Endothelial cell of umbilical vein (primary cell): ENCODE data around the gene VAPB. TPM values are rescaled to one million over a fixed set of nuclear protein-coding genes. Genes with fewer than 3 reads are reported as not detected.

Source experiments
- BruUV-seq: library from RNA; stranded (reverse); fragments of 400-500 nt; replicated peaks from 2 replicates; lab custom pipeline; 2021; lab: Mats Ljungman, UMichigan
- CTCF ChIA-PET: fragments of 300-600, 350-600 bp; sonication (Branson Sonifier 250); formaldehyde crosslinking; loops from one replicate; lab custom pipeline; 2021; ENCODE audit warnings: antibody characterized with exemption, inconsistent platforms; lab: Charles Lee
- POLR2A ChIA-PET: fragments of 300-600, 350-600 bp; sonication (Branson Sonifier 250); formaldehyde crosslinking; loops from one replicate; lab custom pipeline; 2021; ENCODE audit warnings: antibody characterized with exemption, inconsistent platforms; lab: Charles Lee
- DNase-seq: peaks from one replicate; pipeline ENCODE4 v3.0.0-alpha.2; 2011; ENCODE audit warnings: low read depth, low spot score
- FAIRE-seq: peaks from 2 replicates; lab custom pipeline; 2011; peaks lifted over from hg19 to GRCh38; lab: Jason Lieb, UNC
- H2AFZ ChIP-seq: 2 replicates; pipeline ENCODE4 v1.6.0; 2012; ENCODE audit warnings: low read depth, low read length, control low read depth, inconsistent platforms
- H3K27ac ChIP-seq: 2 replicates; pipeline ENCODE4 v1.5.1; 2011; ENCODE audit warnings: low read depth, mild to moderate bottlenecking, control low read depth, low read length, moderate library complexity; ENCODE audit not compliant: insufficient read depth
- H3K27me3 ChIP-seq, 2 experiments: 2 replicates each; pipeline versions ENCODE4 v1.6.0 to v1.6.1; 2011; ENCODE audit warnings: low read length in 2 of 2, mixed read lengths in 1 of 2; ENCODE audit not compliant: control insufficient read depth in 2 of 2, insufficient read depth in 2 of 2
- H3K36me3 ChIP-seq, 2 experiments: 2 replicates in 1 of 2; 3 replicates in 1 of 2; pipeline ENCODE4 v1.5.1; 2011; ENCODE audit warnings: low read length in 2 of 2, mild to moderate bottlenecking in 1 of 2, moderate library complexity in 1 of 2; ENCODE audit not compliant: control insufficient read depth in 2 of 2, insufficient read depth in 2 of 2; ENCODE audit errors: extremely low read depth in 1 of 2
- H3K4me1 ChIP-seq: 3 replicates; pipeline ENCODE4 v1.5.1; 2011; ENCODE audit warnings: mild to moderate bottlenecking, low read length; ENCODE audit not compliant: control insufficient read depth, insufficient read depth; ENCODE audit errors: extremely low read depth
- H3K4me2 ChIP-seq: 2 replicates; pipeline ENCODE4 v1.6.1; 2011; ENCODE audit warnings: low read length, control low read depth, mixed read lengths; ENCODE audit not compliant: insufficient read depth
- H3K4me3 ChIP-seq, 3 experiments: fragments of 200-600 bp in 1 of 3; sonication (generic), shearing (Covaris generic) in 1 of 3; replicated peaks in 1 of 3; 2 replicates each; pipeline ENCODE4 v1.5.1; 2011 to 2016; ENCODE audit warnings: control low read depth in 3 of 3, low read length in 3 of 3, mild to moderate bottlenecking in 2 of 3, inconsistent platforms in 1 of 3, low read depth in 1 of 3, moderate library complexity in 1 of 3; ENCODE audit not compliant: insufficient read depth in 1 of 3
- H3K79me2 ChIP-seq: 2 replicates; pipeline ENCODE4 v1.6.0; 2012; ENCODE audit warnings: low read length, inconsistent platforms; ENCODE audit not compliant: control insufficient read depth, insufficient read depth
- H3K9ac ChIP-seq: replicated peaks from 2 replicates; pipeline ENCODE3; 2011; ENCODE audit warnings: low read length, control low read depth; ENCODE audit not compliant: insufficient read depth; ENCODE audit errors: extremely low read depth
- H3K9me1 ChIP-seq: replicated peaks from 3 replicates; pipeline ENCODE4 v1.6.0; 2011; ENCODE audit warnings: mild to moderate bottlenecking, low read length; ENCODE audit not compliant: control insufficient read depth, insufficient read depth; ENCODE audit errors: extremely low read depth
- H3K9me3 ChIP-seq: replicated peaks from 2 replicates; pipeline ENCODE4 v1.5.1; 2012; ENCODE audit warnings: low read length, inconsistent platforms; ENCODE audit not compliant: control insufficient read depth, insufficient read depth
- H4K20me1 ChIP-seq: replicated peaks from 2 replicates; pipeline ENCODE3; 2011; ENCODE audit warnings: mild to moderate bottlenecking, low read length; ENCODE audit not compliant: control insufficient read depth, insufficient read depth; ENCODE audit errors: extremely low read depth
- CTCF ChIP-seq, 2 donors: IDR thresholded peaks; 1 replicate in 1 of 2; 2 replicates in 1 of 2; pipeline ENCODE4 v1.5.1; 2011; ENCODE audit warnings: low read length in 2 of 2, mild to moderate bottlenecking in 2 of 2, moderate library complexity in 2 of 2, control low read depth in 1 of 2, inconsistent platforms in 1 of 2, low read depth in 1 of 2; ENCODE audit not compliant: insufficient read depth in 1 of 2; ENCODE audit errors: extremely low read depth in 1 of 2
- EZH2 ChIP-seq: IDR thresholded peaks from 2 replicates; pipeline ENCODE4 v1.6.1; 2012; ENCODE audit warnings: borderline replicate concordance, low read depth, mild to moderate bottlenecking, moderate library complexity, low read length, inconsistent platforms; ENCODE audit not compliant: severe bottlenecking
- FOS ChIP-seq: IDR thresholded peaks from 2 replicates; pipeline ENCODE4 v1.6.1; 2011; ENCODE audit warnings: mild to moderate bottlenecking, low read length, moderate library complexity, borderline replicate concordance; ENCODE audit not compliant: insufficient read depth
- GATA2 ChIP-seq: IDR thresholded peaks from 2 replicates; pipeline ENCODE4 v1.7.0; 2011; ENCODE audit warnings: low read depth, mild to moderate bottlenecking, moderate library complexity, mixed read lengths, low read length; ENCODE audit not compliant: insufficient read length, insufficient read depth
- JUN ChIP-seq: IDR thresholded peaks from 2 replicates; pipeline ENCODE4 v1.6.1; 2011; ENCODE audit warnings: borderline replicate concordance, low read depth; ENCODE audit not compliant: insufficient read length, insufficient read depth
- MAX ChIP-seq: IDR thresholded peaks from 2 replicates; pipeline ENCODE4 v1.6.1; 2011; ENCODE audit not compliant: insufficient read depth, insufficient read length
- MYC ChIP-seq: IDR thresholded peaks from one replicate; pipeline ENCODE4 v1.6.1; 2011; ENCODE audit warnings: mild to moderate bottlenecking, low read depth, low read length
- POLR2A ChIP-seq: IDR thresholded peaks from 2 replicates; pipeline ENCODE4 v1.6.1; 2012; ENCODE audit warnings: low read depth, mild to moderate bottlenecking, control low read depth, low read length
- POLR2AphosphoS5 ChIP-seq: IDR thresholded peaks from 2 replicates; pipeline ENCODE4 v1.6.1; 2012; ENCODE audit warnings: low read depth, mild to moderate bottlenecking, control low read depth, low read length, moderate library complexity; ENCODE audit not compliant: insufficient read depth
- dilution Hi-C: fragments of 300-500 bp; cut with MboI; formaldehyde crosslinking; loops from one replicate; pipeline ENCODE4 v1.15.0; 2019; ENCODE audit warnings: low sequenced_read_pairs; ENCODE audit not compliant: extremely low pct_ligation_motif_present
- intact Hi-C: fragments of 100-400 bp; cut with micrococcal nuclease; formaldehyde crosslinking; loops from one replicate; pipeline ENCODE4 v1.10.0; 2022
- polyA plus RNA-seq, 4 experiments: library from polyadenylated mRNA; depleted of rRNA in 3 of 4; stranded (reverse) in 3 of 4; unstranded in 1 of 4; fragments of >200 nt; gene quantifications; 2 replicates each; pipeline versions ENCODE4 v1.2.1 to v1.2.3, GENCODE V29; 2011 to 2012; ENCODE audit warnings: missing spikeins in 1 of 4
- total RNA-seq: library from RNA; stranded (reverse); gene quantifications from 2 replicates; pipeline ENCODE4 v1.2.3, GENCODE V29; 2021

VAPB gene
- total and polyA plus RNA-seq, 2 donors (not counting 3 experiments of a cell fraction or from before 2014, with no cell fraction given) = 17.9 to 48.9 TPM

DNA sequence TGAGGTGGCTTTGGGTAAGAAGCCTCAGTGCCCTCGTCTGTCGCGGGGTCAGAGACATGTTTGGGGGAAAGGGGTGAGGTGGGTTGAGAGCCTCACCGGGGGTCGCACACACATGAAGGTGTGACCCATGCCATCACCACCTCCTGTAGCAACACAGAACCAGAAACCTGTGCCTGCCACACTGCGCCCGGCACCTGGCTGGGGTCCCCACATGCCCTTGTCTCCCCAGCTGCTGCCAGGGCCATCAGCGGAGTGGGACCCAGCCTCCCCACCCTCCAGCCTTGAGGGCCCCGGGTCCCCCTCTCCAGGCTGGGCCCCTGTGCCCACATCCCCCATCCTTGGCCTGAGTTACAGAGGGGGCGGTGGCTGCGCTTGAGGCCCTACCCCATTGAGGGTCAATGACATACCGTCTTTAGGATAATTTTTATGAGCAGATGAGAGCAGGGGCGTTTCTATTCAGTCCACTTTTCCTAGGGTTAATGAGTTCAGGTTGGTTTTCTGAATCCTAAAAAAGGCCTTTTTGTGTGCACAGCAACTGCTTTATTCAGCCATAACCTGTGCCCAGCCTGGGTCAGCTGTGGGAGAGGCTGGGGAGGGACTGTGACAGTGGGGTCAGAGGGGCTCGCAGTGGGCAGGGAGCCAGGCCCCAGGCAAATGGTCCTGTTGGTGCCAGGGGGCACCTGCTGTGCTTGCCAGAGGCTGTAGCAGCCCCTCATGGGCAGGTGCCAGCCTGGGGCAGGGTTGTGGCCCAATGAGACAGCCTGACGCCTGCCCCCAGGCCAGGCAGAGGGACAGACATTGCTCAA, 106.8 kb downstream of the VAPB start:
- ChIA-PET POLR2A (no interaction called here), CTCF (no interaction called here)
- Histone ChIP-seq H3K9ac (no peak overlapping the region), H3K27me3 (peaks cover 0 to 4% of the 10 kb centered on the region in 2 experiments), H3K4me1 (no peaks in the 10 kb centered on the region), H4K20me1 (no peaks in the 10 kb centered on the region), H3K36me3 (no peaks in the 10 kb centered on the region), H3K9me3 (no peaks in the 10 kb centered on the region), H3K4me3 (no peak overlapping the region), H2AFZ (no peak overlapping the region), H3K27ac (no peak overlapping the region), H3K4me2 (no peak overlapping the region), H3K79me2 (no peaks in the 10 kb centered on the region), H3K9me1 (no peaks in the 10 kb centered on the region)
- DNase-seq (no peak), FAIRE-seq (no peak)
- TF ChIP-seq JUN (no peak), MAX (no peak), CTCF (IDR thresholded peaks at IDR 0.05; ENCODE audit: extremely low read depth in 1 of 2, insufficient read depth in 1 of 2, low read depth in 1 of 2, low read length in 2 of 2) (no peak), EZH2 (no peak), MYC (no peak), FOS (no peak), GATA2 (no peak), POLR2A (no peak), POLR2AphosphoS5 (no peak)
- dilution Hi-C loops = no loop called here
- intact Hi-C loops = no loop called here
- no TSS peak for BruUV-seq
